ENCODE results near the gene EPS8.

DNA sequence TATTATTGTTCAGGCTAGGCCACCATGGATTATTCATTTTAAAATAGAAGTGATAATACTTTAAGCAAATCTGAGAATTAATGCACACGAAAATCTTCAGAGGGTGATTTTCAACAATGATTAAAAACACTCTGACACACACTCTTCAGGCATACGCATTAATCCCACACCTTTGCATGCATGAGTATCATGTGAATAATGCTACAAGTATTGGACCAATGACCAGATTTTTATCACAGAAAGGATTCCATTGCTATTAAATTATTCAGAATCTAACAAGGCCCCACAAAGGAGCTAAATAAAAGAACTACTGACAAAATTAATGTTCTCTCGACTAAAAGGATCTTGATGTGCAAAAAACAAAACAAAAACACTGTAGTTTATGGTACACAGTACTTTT is 11.1 kb downstream of the EPS8 start:
- TF ChIP-seq CTCF (IDR thresholded peaks at IDR 0.05) (no peak), POLR2A (IDR thresholded peaks at IDR 0.05) (no peak)

All from adrenal gland (tissue), 5 donors.